Hepatocyte (in vitro differentiated cells): ENCODE data around the gene CDS2. TPM values are rescaled to one million over a fixed set of nuclear protein-coding genes. Genes with fewer than 3 reads are reported as not detected.

Experiments used
- DNase-seq: peaks from one replicate; pipeline ENCODE4 v3.0.0-alpha.2; 2016; ENCODE audit warnings: low spot score
- H2AFZ ChIP-seq: fragments of 200-600 bp; sonication (generic); 2 replicates; pipeline ENCODE4 v1.6.0; 2016; ENCODE audit warnings: antibody characterized with exemption, mild to moderate bottlenecking
- H3K27ac ChIP-seq: fragments of 200-600 bp; sonication (generic); 2 replicates; pipeline ENCODE4 v1.5.1; 2016; ENCODE audit warnings: mild to moderate bottlenecking
- H3K27me3 ChIP-seq: fragments of 200-600 bp; sonication (generic); 2 replicates; pipeline ENCODE4 v1.6.1; 2016
- H3K36me3 ChIP-seq: fragments of 200-600 bp; sonication (generic); replicated peaks from 2 replicates; pipeline ENCODE4 v1.5.1; 2016; ENCODE audit warnings: low read depth; ENCODE audit not compliant: insufficient read depth
- H3K4me1 ChIP-seq: fragments of 200-600 bp; sonication (generic); 2 replicates; pipeline ENCODE4 v1.5.1; 2016; ENCODE audit warnings: mild to moderate bottlenecking, moderate library complexity; ENCODE audit not compliant: insufficient read depth
- H3K4me2 ChIP-seq: fragments of 200-600 bp; sonication (generic); 2 replicates; pipeline ENCODE4 v1.6.0; 2016
- H3K4me3 ChIP-seq: fragments of 200-600 bp; sonication (generic); 2 replicates; pipeline ENCODE4 v1.5.1; 2016; ENCODE audit warnings: mild to moderate bottlenecking
- H3K79me2 ChIP-seq: fragments of 200-600 bp; sonication (generic); 2 replicates; pipeline ENCODE4 v1.6.0; 2017; ENCODE audit warnings: mild to moderate bottlenecking
- H3K9me2 ChIP-seq: fragments of 200-600 bp; sonication (generic); replicated peaks from 2 replicates; pipeline ENCODE4 v1.6.0; 2017; ENCODE audit warnings: mild to moderate bottlenecking; ENCODE audit not compliant: insufficient read depth
- H3K9me3 ChIP-seq: fragments of 200-600 bp; sonication (generic); 2 replicates; pipeline ENCODE4 v1.5.1; 2016; ENCODE audit warnings: low read depth, mild to moderate bottlenecking
- H4K20me1 ChIP-seq: fragments of 200-600 bp; sonication (generic); 2 replicates; pipeline ENCODE4 v1.6.0; 2016; ENCODE audit warnings: mild to moderate bottlenecking; ENCODE audit not compliant: insufficient read depth, poor library complexity, severe bottlenecking
- EZH2 ChIP-seq: fragments of 200-600 bp; sonication (generic); IDR thresholded peaks from 2 replicates; pipeline ENCODE4 v1.6.1; 2016; ENCODE audit warnings: antibody characterized with exemption, mild to moderate bottlenecking, borderline replicate concordance
- EZH2phosphoT487 ChIP-seq: fragments of 200-600 bp; sonication (generic); IDR thresholded peaks from one replicate; pipeline ENCODE4 v1.6.1; 2018; ENCODE audit warnings: antibody characterized with exemption, mild to moderate bottlenecking, low read depth, moderate library complexity; ENCODE audit not compliant: unreplicated experiment, severe bottlenecking
- WGBS: methylation state at CpG from one replicate; pipeline ENCODE4 v1.1.6; 2016; ENCODE audit warnings: low lambda C conversion rate; ENCODE audit errors: missing lambda C conversion rate; 5-methylcytosine and 5-hydroxymethylcytosine counted together
- polyA plus RNA-seq: library from polyadenylated mRNA; unstranded; fragments of >200 nt; fragmentation: Nextera tagmentation; extraction: Ambion mirVana; gene quantifications from 2 replicates; pipeline ENCODE4 v1.2.1, GENCODE V29; 2016
- total RNA-seq: library from RNA; depleted of rRNA; stranded (reverse); fragments of >200 nt; gene quantifications from 2 replicates; pipeline ENCODE4 v1.2.3, GENCODE V29; 2014
- TF ChIP-seq, protein P1 (sequence below): fragments of 200-600 bp; sonication (generic); IDR thresholded peaks from 2 replicates; pipeline ENCODE4 v1.5.1; 2016; ENCODE audit warnings: antibody characterized with exemption, mild to moderate bottlenecking; ENCODE audit not compliant: poor library complexity

The CDS2 gene
- total and polyA plus RNA-seq, 2 experiments from 2014 or later, result 27.0 to 48.9 TPM

DNA sequence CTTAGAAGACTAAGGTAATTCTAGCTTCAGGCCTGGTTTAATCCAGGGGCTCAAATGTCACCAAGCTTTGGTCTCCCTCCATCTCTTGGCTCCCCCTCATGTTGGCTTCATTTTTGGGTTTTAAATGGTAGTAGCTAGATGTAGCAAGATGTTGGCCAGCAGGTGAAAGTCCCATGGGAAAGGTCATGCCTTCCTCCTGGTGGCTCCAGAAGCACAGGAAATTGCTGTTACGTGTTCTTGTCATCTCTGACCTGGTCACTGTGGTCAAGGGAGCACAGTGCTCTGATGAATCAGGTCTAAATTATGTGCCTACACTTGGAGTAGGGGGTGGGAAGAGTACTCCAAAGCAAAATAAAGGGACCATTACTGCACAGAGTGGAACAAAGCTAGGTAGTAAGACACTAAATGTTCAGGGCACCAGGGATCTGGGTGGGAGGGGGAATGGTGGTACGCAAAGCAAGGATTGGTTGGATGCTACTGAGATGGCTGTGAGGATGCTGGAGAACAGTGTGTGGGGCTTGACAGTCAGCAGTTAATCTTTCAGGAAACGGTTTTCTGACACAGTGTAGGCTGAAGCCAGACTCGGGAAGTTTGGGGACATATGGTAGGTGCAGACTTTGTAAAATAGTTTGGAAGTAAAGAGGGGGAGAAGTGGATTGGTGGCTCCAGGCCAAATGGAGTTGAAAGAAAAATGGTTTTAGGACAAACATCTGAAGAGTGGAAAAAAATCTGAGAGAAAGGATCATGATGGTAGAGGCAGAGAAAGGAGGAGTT, 30.1 kb downstream of the CDS2 start:
- no peaks in the 10 kb centered on the region for H3K36me3 ChIP-seq
- H3K27me3 ChIP-seq, result no peaks in the 10 kb centered on the region
- 68% methylated on average over 4 of the region's 4 CpGs for WGBS
- H3K4me2 ChIP-seq, result no peak overlapping the region
- H3K4me1 ChIP-seq, result peaks cover 22% of the 10 kb centered on the region
- TF ChIP-seq EZH2phosphoT487, result no peak
- TF ChIP-seq, protein P1, sequence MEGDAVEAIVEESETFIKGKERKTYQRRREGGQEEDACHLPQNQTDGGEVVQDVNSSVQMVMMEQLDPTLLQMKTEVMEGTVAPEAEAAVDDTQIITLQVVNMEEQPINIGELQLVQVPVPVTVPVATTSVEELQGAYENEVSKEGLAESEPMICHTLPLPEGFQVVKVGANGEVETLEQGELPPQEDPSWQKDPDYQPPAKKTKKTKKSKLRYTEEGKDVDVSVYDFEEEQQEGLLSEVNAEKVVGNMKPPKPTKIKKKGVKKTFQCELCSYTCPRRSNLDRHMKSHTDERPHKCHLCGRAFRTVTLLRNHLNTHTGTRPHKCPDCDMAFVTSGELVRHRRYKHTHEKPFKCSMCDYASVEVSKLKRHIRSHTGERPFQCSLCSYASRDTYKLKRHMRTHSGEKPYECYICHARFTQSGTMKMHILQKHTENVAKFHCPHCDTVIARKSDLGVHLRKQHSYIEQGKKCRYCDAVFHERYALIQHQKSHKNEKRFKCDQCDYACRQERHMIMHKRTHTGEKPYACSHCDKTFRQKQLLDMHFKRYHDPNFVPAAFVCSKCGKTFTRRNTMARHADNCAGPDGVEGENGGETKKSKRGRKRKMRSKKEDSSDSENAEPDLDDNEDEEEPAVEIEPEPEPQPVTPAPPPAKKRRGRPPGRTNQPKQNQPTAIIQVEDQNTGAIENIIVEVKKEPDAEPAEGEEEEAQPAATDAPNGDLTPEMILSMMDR, result no peak
- TF ChIP-seq EZH2, result no peak
- no peak overlapping the region for H2AFZ ChIP-seq
- peaks cover 82% of the 10 kb centered on the region for H3K79me2 ChIP-seq
- peaks cover 6% of the 10 kb centered on the region for H4K20me1 ChIP-seq
- no peaks in the 10 kb centered on the region for H3K9me3 ChIP-seq
- no peak overlapping the region for H3K27ac ChIP-seq
- no peak for DNase-seq
- H3K9me2 ChIP-seq, result no peaks in the 10 kb centered on the region
- H3K4me3 ChIP-seq, result no peak overlapping the region

DNA sequence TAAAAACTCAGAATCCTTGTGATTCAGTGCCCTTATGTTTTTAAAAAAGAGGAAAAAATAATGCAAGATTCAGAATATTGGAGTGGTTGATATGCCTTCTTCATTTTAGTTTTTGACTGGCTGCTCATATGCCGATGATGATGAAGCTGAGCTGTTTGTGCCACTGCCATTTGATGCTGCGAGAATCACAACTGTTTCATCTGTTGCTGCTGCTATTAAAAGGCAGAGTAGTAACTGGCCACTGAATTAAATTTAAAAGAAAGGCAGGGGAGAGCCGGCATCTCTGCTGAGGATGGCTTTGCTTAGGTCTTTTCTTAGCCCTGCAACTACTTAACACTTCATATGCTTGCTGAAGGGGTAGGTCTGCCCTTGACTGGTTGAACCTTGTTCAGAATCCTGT, 33.1 kb downstream of the CDS2 start:
- Histone ChIP-seq H3K27me3 (no peaks in the 10 kb centered on the region), H4K20me1 (peaks cover 11% of the 10 kb centered on the region), H2AFZ (no peak overlapping the region), H3K4me1 (no peaks in the 10 kb centered on the region), H3K79me2 (peaks cover 90% of the 10 kb centered on the region), H3K4me2 (no peak overlapping the region), H3K4me3 (no peak overlapping the region), H3K36me3 (no peaks in the 10 kb centered on the region), H3K9me3 (no peaks in the 10 kb centered on the region), H3K9me2 (no peaks in the 10 kb centered on the region), H3K27ac (no peak overlapping the region)
- WGBS, result 85% methylated on average over 3 of the region's 3 CpGs
- no peak for DNase-seq
- TF ChIP-seq, protein P1, result no peak
- TF ChIP-seq EZH2phosphoT487 (no peak), EZH2 (no peak)

DNA sequence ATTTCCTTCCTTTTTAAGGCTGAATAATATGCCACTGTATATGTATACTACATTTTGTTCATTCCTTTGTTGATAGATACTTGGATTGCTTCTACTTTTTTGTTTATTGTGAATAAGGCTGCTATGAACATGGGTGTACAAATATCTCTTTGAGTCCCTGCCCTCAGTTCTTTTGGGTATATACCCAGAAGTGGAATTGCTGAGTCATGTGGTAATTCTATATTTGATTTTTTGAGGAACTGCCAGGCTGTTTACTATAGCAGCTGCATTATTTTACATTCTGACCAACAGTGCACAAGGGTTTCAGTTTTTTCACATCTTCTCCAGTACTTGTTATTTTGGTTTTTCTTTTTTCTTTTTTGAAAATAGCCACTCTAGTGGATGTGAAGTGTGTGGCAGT, 34.1 kb downstream of the CDS2 start:
- TF ChIP-seq EZH2phosphoT487, result no peak
- TF ChIP-seq, protein P1, result no peak

More for the DNA sequence above, 34.1 kb downstream of the CDS2 start:
- Histone ChIP-seq H2AFZ (no peak overlapping the region), H3K9me3 (no peaks in the 10 kb centered on the region), H3K9me2 (no peaks in the 10 kb centered on the region), H3K4me1 (no peaks in the 10 kb centered on the region), H3K79me2 (peaks cover 90% of the 10 kb centered on the region), H3K36me3 (no peaks in the 10 kb centered on the region), H3K27ac (no peak overlapping the region), H3K4me2 (no peak overlapping the region), H4K20me1 (peaks cover 14% of the 10 kb centered on the region), H3K27me3 (no peaks in the 10 kb centered on the region), H3K4me3 (no peak overlapping the region)
- DNase-seq, result no peak
